Duodenal mucosa (tissue), 2 donors: Measurements from ENCODE around the gene NBEAL2.
"Not testable (repeated sequence)": the region's sequence is repeated elsewhere in the genome, so short reads cannot be mapped to it uniquely, and the experiment has no call there.

ENCODE experiments used
- H3K27ac ChIP-seq: one replicate; pipeline ENCODE4 v1.7.0; 2013; ENCODE audit warnings: low read depth, low read length
- H3K27me3 ChIP-seq, 2 donors: one replicate each; pipeline ENCODE4 v1.7.0; 2013; ENCODE audit warnings: low read length in 2 of 2, control low read depth in 1 of 2; ENCODE audit not compliant: insufficient read depth in 2 of 2, control insufficient read depth in 1 of 2
- H3K36me3 ChIP-seq, 2 donors: one replicate each; pipeline ENCODE4 v1.7.0; 2013; ENCODE audit warnings: low read length in 2 of 2, control low read depth in 1 of 2; ENCODE audit not compliant: insufficient read depth in 2 of 2, control insufficient read depth in 1 of 2
- H3K4me1 ChIP-seq, 2 donors: one replicate each; pipeline ENCODE4 v1.7.0; 2013; ENCODE audit warnings: low read length in 2 of 2, control low read depth in 1 of 2; ENCODE audit not compliant: insufficient read depth in 2 of 2, control insufficient read depth in 1 of 2
- H3K4me3 ChIP-seq, 2 donors: one replicate each; pipeline ENCODE4 v1.7.0; 2013; ENCODE audit warnings: low read length in 2 of 2, low read depth in 1 of 2
- H3K9ac ChIP-seq, 2 donors: one replicate each; pipeline ENCODE4 v1.7.0; 2013; ENCODE audit warnings: low read length in 2 of 2, low read depth in 1 of 2
- H3K9me3 ChIP-seq, 2 donors: one replicate each; pipeline ENCODE4 v1.7.0; 2013; ENCODE audit warnings: low read length in 2 of 2, control low read depth in 1 of 2; ENCODE audit not compliant: control insufficient read depth in 1 of 2

The NBEAL2 gene

GRCh38 chr3:47036145-47036544 is 56.7 kb downstream of the NBEAL2 start:
- peaks cover 0 to 11% of the 10 kb centered on the region in 2 donors for H3K4me1 ChIP-seq
- no peak overlapping the region for H3K9ac ChIP-seq
- no peaks in the 10 kb centered on the region for H3K27me3 ChIP-seq
- H3K27ac ChIP-seq = no peak overlapping the region
- H3K4me3 ChIP-seq = no peak overlapping the region
- H3K9me3 ChIP-seq = no peaks in the 10 kb centered on the region
- peaks cover 33 to 46% of the 10 kb centered on the region in 2 donors for H3K36me3 ChIP-seq

- not testable (repeated sequence) for H3K9ac ChIP-seq, H3K27ac ChIP-seq, H3K9me3 ChIP-seq, H3K27me3 ChIP-seq, H3K4me3 ChIP-seq
- Histone ChIP-seq H3K4me1 (peaks cover 0 to 11% of the 10 kb centered on the region in 2 donors), H3K36me3 (peaks cover 37 to 57% of the 10 kb centered on the region in 2 donors)
These were observed 57.8 kb downstream of the NBEAL2 start for GRCh38 chr3:47037302-47037701.

GRCh38 chr3:47041114-47041513 is 61.6 kb downstream of the NBEAL2 start:
- no peaks in the 10 kb centered on the region for H3K9me3 ChIP-seq
- no peak overlapping the region for H3K4me3 ChIP-seq
- H3K27me3 ChIP-seq = no peaks in the 10 kb centered on the region
- H3K4me1 ChIP-seq = peaks cover 0 to 2% of the 10 kb centered on the region in 2 donors
- peaks cover 32 to 47% of the 10 kb centered on the region in 2 donors for H3K36me3 ChIP-seq
- H3K27ac ChIP-seq = no peak overlapping the region
- H3K9ac ChIP-seq = no peak overlapping the region

- Histone ChIP-seq H3K27me3 (no peaks in the 10 kb centered on the region), H3K9ac (no peak overlapping the region), H3K9me3 (no peaks in the 10 kb centered on the region), H3K4me3 (no peak overlapping the region), H3K27ac (no peak overlapping the region), H3K4me1 (no peaks in the 10 kb centered on the region), H3K36me3 (peaks cover 37 to 42% of the 10 kb centered on the region in 2 donors)
These were observed 62.8 kb downstream of the NBEAL2 start for GRCh38 chr3:47042231-47042791.

- Histone ChIP-seq H3K27ac (no peak overlapping the region), H3K4me3 (no peak overlapping the region), H3K36me3 (peaks cover 13 to 21% of the 10 kb centered on the region in 2 donors)
These were observed 67.6 kb downstream of the NBEAL2 start for GRCh38 chr3:47047069-47047468.

GRCh38 chr3:47047673-47048072 is 68.2 kb downstream of the NBEAL2 start:
- Histone ChIP-seq H3K4me1 (no peaks in the 10 kb centered on the region), H3K4me3 (no peak overlapping the region), H3K9ac (no peak overlapping the region), H3K36me3 (peaks cover 9 to 16% of the 10 kb centered on the region in 2 donors), H3K9me3 (no peaks in the 10 kb centered on the region), H3K27ac (no peak overlapping the region), H3K27me3 (no peaks in the 10 kb centered on the region)

More at GRCh38 chr3:47047069-47047468, 67.6 kb downstream of the NBEAL2 start:
- no peaks in the 10 kb centered on the region for H3K9me3 ChIP-seq
- H3K27me3 ChIP-seq = no peaks in the 10 kb centered on the region
- H3K9ac ChIP-seq = no peak overlapping the region
- no peaks in the 10 kb centered on the region for H3K4me1 ChIP-seq

- no peak overlapping the region for H3K9ac ChIP-seq
- no peaks in the 10 kb centered on the region for H3K27me3 ChIP-seq
- H3K27ac ChIP-seq = no peak overlapping the region
- H3K4me1 ChIP-seq = no peaks in the 10 kb centered on the region
- H3K9me3 ChIP-seq = no peaks in the 10 kb centered on the region
- peaks cover 7 to 18% of the 10 kb centered on the region in 2 donors for H3K36me3 ChIP-seq
- H3K4me3 ChIP-seq = no peak overlapping the region
These were observed 74.9 kb downstream of the NBEAL2 start for GRCh38 chr3:47054412-47054811.

- no peaks in the 10 kb centered on the region for H3K9me3 ChIP-seq
- no peaks in the 10 kb centered on the region for H3K27me3 ChIP-seq
- H3K36me3 ChIP-seq = peaks cover 7 to 28% of the 10 kb centered on the region in 2 donors
- no peak overlapping the region for H3K4me3 ChIP-seq
- no peaks in the 10 kb centered on the region for H3K4me1 ChIP-seq
- H3K27ac ChIP-seq = no peak overlapping the region
- H3K9ac ChIP-seq = no peak overlapping the region
These were observed 77.2 kb downstream of the NBEAL2 start for GRCh38 chr3:47056705-47057104.

- Histone ChIP-seq H3K4me3 (no peak overlapping the region), H3K27me3 (no peaks in the 10 kb centered on the region), H3K27ac (no peak overlapping the region), H3K4me1 (no peaks in the 10 kb centered on the region), H3K9ac (no peak overlapping the region), H3K9me3 (no peaks in the 10 kb centered on the region), H3K36me3 (peaks cover 7 to 28% of the 10 kb centered on the region in 2 donors)
These were observed 77.8 kb downstream of the NBEAL2 start for GRCh38 chr3:47057212-47057671.
